GM21737 (cell line): ENCODE results near the gene GATAD2A.
"Not testable (repeated sequence)": the region's sequence is repeated elsewhere in the genome, so short reads cannot be mapped to it uniquely, and the experiment has no call there.

Experiments used
- ATAC-seq: cut with Tn5 transposase; IDR thresholded peaks from one replicate; pipeline ENCODE4 v1.9.1; 2021; ENCODE audit warnings: mild to moderate bottlenecking, moderate library complexity; ENCODE audit not compliant: unreplicated experiment

GATAD2A gene

DNA sequence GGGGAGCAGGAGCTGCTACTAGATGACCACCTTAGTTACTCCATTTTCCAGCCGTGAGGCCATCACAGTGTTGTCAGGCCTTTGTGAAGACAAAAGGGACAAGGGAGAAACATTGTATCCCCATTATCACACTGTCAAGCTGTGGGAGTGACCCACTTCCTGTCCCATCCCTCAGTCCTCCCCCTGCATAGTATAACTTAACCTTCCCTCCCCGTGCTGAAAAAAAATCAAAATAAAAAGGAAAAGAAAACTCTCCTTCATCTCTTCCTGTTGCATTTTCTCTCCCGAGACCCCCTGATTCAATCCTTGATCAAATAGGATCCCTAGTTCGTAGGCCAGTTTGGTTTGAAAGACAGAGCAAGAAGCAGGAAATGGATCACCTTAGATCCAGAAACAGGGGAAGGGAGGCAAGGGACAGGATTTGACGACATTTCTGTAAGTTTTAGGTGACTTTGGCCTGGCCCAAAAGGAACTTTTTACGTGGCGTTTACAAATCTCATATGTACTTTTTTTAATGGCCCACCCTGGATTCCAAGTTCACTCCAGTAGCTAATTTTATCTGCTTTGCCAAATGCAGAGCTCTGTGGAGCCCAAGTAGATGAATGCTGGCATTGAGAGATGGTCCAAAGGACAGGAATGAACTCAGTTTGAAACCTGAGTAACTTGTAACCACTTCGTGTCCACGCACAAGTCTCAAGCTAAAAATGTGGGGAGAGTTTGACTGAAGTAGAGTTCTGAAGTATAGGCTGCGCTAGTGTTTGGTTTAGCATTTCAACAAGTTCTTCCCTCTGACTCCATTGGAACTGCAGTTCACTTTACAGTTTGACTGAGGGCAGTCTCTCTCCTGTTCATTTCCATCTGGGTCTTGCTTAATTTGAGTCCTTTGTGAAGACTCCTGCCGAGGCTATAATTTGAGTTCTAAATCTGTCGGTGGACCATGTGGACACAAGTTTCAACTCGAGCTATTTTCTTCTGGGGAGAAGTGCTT, 16.6 kb upstream of the GATAD2A start:
- no peak for ATAC-seq

DNA sequence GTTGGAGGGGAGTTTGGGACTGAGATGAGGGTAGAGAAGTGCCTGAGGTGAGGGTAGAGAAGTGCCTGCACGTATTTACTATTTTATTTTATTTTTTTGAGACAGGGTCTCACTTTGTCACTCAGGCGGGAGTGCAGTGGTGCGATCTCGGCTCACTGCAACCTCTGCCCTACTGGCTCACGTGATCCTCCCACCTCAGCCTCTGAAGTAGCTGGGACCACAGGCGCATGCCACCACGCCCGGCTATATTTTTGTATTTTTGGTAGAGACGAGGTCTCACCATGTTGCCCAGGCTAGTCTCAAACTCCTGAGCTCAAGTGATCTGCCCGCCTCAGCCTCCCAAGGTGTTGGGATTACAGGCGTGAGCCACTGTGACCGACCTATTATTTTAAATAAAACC, 15.8 kb upstream of the GATAD2A start:
- not testable (repeated sequence) for ATAC-seq

DNA sequence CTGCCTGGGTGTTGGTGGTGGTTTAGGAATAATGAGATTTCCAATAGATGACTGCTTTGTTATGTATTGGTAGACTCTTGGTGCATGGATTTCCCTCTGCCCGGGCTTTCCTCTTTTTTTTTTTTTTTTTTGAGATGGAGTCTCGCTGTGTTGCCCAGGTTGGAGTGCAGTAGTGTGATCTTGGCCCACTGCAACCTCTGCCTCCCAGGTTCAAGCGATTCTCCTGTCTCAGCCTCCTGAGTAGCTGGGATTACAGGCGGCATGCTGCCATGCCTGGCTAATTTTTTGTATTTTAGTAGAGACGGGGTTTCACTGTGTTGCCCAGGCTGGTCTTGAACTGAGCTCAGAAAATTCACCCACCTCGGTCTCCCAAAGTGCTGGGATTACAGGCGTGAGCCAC, 11.1 kb upstream of the GATAD2A start:
- not testable (repeated sequence) for ATAC-seq

DNA sequence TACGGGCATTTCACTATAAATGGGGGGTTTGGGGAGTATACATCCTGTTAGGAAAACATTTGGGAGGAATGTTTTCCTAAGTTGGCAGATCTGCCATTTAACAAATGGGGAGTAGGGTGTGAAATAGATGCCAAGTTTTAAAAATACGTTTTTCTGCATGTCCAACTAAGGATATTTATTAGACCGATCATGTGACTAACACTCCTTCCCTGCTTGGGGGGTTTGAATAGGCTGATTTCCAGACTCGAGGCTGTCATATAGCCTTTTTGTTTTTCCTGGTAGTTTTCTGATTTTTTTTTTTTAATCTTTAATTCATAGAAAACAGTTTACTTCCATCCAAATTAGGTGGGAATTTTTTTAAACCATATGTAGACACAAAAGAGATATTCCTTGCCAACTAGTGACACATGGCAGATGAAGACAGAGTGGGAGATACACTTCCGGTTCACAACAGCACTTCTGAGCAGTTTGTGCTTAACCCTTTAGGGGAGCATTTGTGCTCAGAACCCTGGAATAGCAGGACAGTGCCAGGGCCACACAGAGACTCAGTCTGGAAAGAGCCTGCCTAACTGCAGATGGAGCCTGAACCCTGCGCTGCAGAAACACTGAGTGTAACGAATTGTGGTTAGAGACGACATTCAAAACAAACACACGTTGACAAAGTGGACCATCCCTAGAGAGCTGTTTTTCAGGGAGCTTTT, 5.6 kb upstream of the GATAD2A start:
- ATAC-seq: no peak

DNA sequence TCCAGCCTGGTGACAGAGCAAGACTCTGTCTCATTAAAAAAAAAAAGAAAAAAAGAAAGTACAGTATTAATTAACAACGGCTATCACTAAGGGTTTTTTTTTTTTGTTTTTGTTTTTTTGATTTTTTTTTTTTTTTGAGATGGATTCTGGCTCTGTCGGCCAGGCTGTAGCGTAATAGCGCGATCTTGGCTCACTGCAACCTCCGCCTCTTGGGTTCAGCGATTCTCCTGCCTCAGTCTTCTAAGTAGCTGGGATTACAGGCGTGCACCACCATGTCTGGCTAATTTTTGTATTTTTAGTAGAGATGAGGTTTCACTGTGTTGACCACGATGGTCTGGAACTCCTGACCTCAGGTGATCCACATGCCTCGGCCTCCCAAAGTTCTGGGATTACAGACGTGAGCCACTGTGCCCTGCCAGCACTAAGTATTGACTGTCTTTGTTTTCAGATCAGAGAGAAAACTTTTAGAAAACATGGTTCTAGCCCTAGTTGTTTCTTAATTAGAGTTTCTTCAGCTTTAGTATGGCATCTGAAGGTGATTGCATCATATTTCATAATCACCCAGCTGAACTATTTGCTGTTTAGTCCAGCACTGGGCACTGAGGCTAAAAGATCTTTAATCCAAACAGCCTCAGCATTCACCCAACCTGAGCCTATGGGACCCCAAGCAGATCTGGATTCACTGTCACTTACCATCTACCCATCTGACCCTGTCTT, 2.7 kb upstream of the GATAD2A start:
- no peak for ATAC-seq

DNA sequence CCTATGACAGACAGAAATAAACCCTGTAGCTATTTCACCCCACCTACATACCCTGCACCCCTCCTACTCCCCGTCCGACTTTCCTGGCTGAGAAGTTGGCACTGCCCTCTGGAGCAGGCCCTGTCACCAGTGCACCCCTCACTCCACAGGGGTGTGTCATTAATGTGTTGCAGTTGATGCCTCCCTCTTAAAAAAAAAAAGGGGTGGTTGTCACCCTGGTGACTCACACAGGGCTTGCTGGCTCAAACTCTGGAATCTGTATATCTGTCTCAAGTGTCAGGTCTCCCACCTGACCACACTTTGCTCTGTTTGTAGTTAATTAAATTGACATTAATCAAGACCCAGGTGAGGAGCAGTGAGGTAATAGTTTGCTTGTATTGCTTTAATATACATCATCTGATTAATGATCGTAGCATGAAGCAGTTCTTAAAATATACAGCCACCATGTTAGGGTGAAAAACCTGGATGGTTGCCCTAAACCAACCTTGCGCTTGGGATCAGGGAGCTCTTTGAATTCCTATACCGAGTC, 2.0 kb upstream of the GATAD2A start:
- ATAC-seq: no peak

DNA sequence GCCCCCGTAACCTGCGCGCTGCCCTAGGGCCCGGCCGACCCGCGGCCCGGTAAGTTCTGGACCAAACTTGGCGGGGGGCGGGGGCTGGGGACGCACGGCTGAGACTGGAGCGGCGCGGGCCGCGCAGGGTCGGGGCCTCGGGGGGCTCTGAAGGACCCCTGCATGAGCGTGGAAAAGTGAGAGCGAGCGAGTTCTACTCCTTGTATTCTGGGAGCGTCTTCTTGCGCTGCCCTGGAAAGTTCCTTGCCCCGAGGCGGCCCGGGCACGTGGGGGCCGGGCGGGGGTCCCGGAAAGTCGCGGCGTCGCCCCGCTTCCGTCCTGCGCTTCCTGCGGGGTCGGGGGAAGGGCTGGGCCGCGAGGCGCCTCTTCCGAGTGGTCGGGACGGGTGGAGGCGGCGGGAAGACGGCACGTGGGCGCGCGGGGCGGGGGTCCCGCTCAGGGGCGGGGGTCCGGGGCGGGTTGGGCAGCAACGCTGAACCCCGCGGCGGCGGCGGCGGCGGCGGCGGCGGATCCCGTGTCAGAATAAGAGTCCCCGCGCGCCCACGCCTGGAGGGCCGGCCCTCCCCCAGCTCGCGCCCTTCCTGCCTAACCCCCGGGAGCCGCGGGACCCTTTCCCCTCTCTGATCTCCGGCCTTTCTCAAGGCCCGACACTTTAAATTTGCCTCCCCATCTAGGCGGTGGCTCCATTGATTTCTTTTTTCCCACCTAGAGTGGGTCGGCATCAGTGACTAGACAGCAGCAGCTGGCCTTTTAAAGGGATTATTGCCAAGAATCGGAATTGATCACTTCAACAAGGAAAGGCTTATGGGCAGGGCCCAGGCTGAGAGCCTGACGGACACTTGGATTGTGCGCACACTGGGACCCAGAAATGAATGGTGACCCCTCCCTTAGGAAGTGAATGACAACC, 749 bp downstream of the GATAD2A start:
- ATAC-seq: peak; percentile 15

DNA sequence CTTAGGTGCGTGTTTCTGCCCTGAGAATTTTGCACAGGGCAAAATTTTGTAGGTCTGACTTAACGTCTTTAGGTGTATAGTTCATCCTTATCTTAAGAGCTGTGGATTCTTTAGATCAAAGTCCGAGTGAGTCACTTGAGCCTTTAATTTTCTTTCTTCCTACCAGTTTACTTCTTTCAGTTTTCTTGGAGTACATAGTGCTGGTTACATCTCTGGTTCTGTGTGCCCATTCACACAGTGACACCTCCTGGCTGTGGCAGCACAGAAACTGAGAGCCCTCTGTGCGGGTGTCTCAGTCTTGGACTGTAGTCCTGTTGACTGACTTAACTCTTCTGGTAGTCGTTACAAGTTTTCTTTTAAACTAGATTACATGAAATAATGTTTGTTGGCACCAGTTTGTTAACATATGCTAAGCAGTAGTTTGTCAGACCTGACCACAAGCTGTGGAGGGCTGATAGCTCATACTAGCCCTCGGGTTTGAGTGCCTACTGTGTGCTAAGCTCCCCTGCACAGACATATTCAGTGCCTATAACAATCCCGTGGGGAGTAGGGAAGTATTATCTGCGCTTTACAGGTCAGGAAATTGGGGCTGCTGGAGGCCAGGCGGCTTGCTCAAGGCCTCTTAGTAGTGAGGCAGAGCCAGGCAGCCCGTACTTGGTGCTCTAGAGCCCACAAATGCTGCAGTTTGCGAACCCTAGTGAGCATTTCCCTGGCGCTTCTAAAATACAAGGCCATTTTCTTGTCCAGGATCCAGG, 1.6 kb downstream of the GATAD2A start:
- ATAC-seq: peak; percentile 31

DNA sequence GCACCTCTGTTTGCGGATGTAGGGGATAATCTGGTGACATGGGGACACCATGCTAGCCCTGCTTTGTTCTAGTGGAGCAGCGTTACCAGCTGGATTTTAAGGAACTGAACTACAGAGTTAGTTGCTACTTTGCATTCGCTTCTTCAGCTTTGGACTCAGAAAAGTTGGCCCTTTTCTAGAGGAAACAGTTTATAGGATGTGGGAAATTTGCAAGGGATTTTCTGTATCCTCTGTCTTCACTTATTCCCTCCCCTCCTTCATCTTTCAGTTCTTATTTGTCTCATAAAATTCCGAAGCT, 2.1 kb downstream of the GATAD2A start:
- ATAC-seq: no peak

DNA sequence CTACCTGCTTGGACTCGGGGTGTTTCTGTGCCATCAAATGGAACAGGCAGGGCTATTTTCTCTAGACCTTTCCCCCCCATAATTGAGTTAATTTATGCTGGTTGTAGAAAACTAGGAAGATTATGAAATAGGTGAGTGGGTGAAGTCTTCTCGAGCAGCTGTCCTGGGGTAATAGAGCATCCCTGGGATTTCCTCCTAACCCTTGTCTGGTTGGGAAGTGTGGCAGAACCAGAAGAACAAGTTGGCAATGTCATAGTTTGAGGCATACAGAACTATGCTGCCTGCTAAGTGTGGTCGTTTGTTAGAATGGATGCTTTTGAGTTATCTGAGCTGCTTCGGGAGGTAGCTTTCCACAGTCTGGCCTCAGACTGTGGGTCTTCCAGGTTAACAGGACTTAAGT, 3.7 kb downstream of the GATAD2A start:
- no peak for ATAC-seq

DNA sequence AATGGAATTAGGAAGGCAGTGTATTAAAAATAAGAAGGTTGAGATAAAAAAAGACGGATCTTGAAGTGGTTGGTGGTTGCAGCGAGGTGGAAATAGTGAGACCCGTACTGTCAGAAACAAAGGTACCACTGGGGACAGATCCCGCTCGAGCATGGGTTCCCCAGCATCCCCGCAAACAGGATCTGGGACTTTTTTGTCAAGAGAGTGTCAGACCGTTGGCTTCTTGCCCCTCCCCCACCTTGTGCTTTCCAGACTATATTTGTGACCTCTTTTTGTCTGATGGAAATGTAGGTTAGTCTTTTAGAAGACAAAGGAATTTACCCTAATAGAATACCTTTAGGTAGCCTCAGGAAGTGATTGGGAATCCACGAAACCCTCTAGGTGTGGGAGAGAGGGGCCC, 4.2 kb downstream of the GATAD2A start:
- no peak for ATAC-seq

DNA sequence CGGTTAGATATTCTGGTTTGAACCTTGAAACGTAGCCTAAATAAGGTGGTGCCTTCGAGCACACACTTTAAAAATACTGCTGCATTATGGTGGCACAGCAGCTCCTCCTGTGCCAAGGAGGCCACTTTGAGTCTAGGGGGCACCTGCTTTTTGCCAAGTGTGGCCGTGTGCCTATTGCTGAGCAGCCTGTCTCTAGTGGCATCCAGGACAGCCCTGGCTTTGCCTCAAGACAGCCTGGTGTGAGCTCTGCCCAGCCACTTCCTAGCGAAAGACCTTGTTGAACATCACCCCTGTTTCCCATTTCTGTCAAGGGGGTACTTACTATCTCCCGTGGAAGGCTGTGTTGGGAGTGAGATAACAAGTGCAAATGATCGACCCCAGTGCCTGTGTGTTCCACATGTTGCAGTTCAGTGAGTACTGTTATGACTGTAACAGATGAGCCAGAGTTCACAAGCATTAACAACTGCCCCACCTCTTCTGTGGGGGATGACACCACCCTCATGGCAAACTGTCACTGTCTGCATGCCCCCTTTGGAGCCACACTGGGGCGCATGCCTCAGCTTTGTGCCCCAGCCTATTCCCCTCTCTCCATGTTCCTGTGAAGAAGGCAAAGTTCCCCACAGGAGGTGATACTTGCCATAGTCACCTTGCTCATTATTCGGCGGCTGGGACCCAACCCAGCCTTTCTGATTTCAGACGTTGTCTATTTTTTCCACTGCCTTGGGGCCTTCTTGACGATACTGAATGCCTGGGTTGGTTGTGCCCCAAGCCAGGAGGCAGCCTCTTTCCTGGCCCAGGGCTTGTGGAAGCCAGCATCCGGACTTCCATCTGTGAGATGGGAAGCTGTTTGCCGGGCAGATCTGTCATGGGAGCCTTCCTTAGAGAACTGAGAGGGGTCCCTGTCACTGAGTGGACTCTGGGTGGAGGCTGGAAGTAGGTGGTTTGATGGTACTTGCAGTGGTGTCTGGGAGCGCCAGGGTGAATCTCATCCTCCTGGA, 5.4 kb downstream of the GATAD2A start:
- no peak for ATAC-seq

DNA sequence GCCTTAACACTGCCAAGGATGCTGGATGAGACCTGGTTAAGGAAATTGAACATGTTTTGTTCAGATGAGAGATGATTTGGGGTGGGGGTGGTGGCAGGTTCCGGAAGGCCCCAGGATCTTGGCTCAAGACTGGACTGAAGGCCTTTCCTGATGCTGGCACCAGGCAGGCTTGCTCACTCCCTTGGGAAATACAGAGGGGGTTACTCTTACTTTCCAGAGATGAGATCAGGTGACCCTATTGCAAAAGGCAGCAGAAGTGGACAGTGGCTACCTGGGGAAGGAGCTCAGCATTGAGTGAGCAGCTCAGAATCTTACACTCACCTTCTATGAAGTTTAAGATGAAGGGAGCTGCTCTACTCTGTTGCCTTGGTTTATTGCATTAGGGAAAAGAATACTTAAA, 10.8 kb downstream of the GATAD2A start:
- no peak for ATAC-seq

DNA sequence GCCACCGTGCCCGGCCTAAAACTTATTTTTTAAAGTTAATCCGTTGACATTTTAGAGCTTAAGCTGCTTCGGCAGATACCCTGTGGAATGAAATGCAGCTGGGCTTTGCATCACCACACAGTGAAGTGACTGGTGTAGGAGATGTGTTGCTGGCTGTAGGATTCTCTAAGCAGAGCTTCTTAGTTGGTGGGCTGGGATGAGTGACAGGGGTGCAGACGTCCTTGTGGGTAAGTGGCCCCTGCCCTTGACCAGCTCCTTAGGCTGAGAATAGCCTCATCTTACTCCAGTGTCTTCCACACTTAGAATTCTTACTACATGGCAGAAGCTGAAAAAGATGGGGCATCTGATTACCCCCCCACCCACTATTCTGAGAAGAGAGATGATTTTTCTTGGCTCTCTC, 11.6 kb downstream of the GATAD2A start:
- no peak for ATAC-seq

DNA sequence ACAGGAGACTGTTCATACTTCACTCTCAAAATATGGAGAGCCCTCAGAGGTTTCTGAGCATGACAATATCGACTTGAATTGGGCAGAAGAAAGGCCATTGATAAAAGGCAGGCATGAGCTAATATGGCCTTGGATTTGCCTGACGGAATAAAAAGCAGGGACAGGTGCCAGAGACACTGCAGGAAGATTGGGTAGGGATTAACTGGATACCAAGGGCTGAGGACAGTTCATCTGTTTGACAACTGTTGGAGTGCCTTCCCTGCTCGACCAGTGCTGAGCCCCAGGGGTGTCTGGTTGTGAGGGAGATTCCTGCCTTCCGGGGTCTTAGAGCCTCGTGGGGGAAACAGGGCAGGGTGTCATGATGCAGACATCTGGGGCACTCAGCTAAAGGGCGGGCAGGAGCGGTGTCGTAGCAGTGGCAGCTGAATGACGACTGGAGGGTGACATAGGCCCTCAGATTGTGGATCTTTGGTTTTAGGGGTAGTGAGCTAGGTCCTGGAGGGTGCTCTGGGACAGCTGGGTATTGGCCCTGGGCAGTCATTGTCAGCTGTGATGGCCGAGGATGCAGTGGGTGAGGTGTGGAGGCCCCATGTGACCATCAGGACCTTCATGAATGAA, 12.3 kb downstream of the GATAD2A start:
- ATAC-seq: no peak

DNA sequence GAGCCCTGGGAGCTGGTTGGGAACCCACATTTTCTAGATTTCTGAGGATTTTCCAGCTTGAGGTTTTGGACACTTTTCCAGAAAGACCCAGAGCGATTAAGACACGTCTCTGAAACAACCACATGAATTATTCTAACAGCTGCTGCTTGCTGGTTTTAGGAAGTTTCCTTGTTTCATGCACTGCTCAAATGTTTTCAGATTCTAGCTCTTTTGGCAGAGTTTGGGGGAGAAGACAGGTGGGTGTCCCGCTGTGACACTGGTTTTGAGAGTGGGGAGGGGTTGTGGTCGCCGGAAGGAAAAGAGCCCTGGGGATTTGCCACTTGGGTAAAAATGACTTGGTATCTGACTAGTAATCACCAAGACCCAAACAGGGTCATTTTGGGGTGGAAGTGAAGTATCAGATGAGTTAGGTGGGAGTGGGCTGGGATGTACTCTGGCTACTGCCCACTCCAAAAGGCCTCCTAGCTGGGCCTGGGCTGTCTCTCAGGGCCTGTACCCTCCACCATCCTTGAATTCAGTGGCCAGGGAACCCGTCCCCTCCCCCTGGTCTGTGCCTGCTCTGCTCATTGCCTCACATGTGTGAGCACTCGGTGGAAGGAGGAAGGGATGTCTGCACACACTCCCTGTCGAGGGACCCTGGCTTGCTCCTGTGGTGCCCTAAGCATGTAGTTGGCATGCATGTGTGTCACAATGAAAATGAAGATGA, 13.2 kb downstream of the GATAD2A start:
- ATAC-seq: no peak

DNA sequence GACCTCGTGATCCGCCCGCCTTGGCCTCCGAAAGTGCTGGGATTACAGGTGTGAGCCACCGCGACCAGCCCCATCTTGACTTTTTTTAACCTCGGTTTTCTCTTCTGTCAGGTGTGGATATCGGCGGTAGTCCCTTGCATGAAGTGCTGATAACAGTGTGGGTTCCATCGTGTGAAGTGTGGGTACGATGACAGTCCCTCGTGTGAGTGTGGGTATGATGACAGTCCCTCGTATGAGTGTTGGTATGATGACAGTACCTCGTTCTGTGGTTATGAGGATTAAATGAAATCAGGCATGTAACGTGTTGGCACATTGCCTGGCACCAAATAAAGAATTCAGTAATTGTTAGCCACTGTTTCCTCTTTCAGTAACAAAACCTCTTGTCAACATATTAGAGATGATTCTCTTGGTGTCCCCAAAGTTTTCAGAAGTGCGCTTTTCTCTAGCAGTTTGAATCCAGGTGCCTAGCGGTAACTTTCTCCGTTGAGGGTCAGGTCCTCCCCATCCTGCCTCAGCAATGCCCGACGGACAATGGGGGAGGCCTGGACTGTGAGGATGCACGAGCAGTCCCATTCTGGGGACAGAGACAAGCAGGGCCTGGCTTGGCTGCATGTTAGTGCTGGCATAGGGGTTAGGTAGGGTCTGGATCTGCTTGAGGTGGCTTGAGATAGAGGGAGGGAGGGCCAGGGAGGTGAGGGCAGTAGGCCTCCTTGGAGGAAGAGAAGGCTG, 15.3 kb downstream of the GATAD2A start:
- no peak for ATAC-seq
